Gastrocnemius medialis (tissue), 4 donors: ENCODE measurements around the gene KIF16B.

Source experiments
- CTCF ChIP-seq, 5 experiments: fragments of 450-650 bp in 3 of 5; fragments of 200-600 bp in 2 of 5; sonication (generic) in 2 of 5; IDR thresholded peaks in 4 of 5; conservative IDR thresholded peaks in 1 of 5; 1 replicate in 4 of 5; 2 replicates in 1 of 5; pipeline ENCODE4 v1.5.1; 2016 to 2019; ENCODE audit warnings: antibody characterized with exemption in 5 of 5, mild to moderate bottlenecking in 3 of 5, moderate library complexity in 3 of 5
- POLR2A ChIP-seq, 2 donors: fragments of 450-650 bp; IDR thresholded peaks; one replicate each; pipeline ENCODE4 v1.6.1; 2017; ENCODE audit warnings: antibody characterized with exemption in 2 of 2, mild to moderate bottlenecking in 2 of 2, moderate library complexity in 2 of 2

DNA sequence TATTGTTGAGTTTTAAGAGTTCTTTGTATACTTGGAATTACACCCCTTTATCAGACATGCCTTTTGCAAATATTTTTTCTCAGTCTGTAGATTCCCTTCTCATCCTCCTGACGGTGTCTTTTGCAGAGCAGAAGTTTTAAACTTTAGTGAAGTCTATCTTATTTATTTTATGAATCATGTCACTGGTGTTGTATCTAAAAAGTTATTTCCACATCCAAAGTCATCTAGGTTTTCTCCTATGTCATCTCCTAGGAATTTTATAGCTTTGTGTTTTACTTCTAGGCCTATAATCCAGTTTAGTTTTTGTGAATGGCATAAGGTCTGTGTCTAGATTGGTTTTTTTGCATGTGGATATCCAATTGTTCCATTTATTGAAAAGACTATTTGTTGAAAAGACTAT lies 271.3 kb downstream of the KIF16B start:
- TF ChIP-seq POLR2A (IDR thresholded peaks at IDR 0.05) (no peak), CTCF (IDR thresholded peaks at IDR 0.05 in 4 of 5, conservative IDR thresholded peaks at IDR 0.05 in 1 of 5) (no peak)
